Epithelial cell of proximal tubule (primary cell): Measurements from ENCODE around the gene ZBTB7A. TPM values are rescaled to one million over a fixed set of nuclear protein-coding genes. Genes with fewer than 3 reads are reported as not detected.

Source experiments
- DNase-seq: peaks from one replicate; pipeline ENCODE4 v3.0.0-alpha.2; 2011; ENCODE audit warnings: low read depth
- H3K4me3 ChIP-seq: 2 replicates; pipeline ENCODE4 v1.5.1; 2011; ENCODE audit warnings: low read depth, mild to moderate bottlenecking, low read length
- CTCF ChIP-seq: conservative IDR thresholded peaks from 2 replicates; pipeline ENCODE4 v1.5.1; 2012; ENCODE audit warnings: low read depth, mild to moderate bottlenecking, low read length
- total RNA-seq: library from RNA; depleted of rRNA; stranded (reverse); fragments of >200 nt; gene quantifications from 2 replicates; pipeline ENCODE4 v1.2.3, GENCODE V29; 2015

ZBTB7A gene
- total RNA-seq, 1 donor from 2014 or later: 22.1 TPM

GRCh38 chr19:4099041-4099764 is 32.5 kb upstream of the ZBTB7A start:
- TF ChIP-seq CTCF: no peak
- H3K4me3 ChIP-seq: no peak overlapping the region
- no peak for DNase-seq

- no peak for DNase-seq
- TF ChIP-seq CTCF: no peak
- H3K4me3 ChIP-seq: no peak overlapping the region
These were observed 31.8 kb upstream of the ZBTB7A start for GRCh38 chr19:4098493-4098892.

DNA sequence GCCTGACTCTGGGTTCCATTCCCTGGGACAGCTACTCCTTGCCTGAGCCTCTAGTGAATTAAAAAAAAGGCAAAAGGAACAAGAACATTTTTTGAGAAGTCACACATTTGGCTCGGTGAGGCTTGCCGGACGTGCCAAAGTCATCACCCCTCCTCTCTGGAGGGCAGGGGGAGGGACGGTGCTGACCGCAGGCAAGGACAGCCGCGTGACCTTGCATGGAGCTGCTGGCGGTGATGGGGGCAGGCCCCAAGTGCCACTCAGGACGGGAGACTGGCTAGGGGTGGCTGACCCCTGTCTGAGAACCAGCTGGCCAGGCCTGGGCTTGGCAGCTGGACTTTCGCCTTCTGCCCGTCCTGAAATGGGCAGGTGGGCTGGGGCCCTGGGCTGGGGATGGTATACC is 30.8 kb upstream of the ZBTB7A start:
- TF ChIP-seq CTCF: no peak
- DNase-seq: no peak

GRCh38 chr19:4096049-4096892 is 29.6 kb upstream of the ZBTB7A start:
- no peak for TF ChIP-seq CTCF
- H3K4me3 ChIP-seq: no peak overlapping the region
- no peak for DNase-seq

More for the DNA sequence above, 30.8 kb upstream of the ZBTB7A start:
- H3K4me3 ChIP-seq: no peak overlapping the region

DNA sequence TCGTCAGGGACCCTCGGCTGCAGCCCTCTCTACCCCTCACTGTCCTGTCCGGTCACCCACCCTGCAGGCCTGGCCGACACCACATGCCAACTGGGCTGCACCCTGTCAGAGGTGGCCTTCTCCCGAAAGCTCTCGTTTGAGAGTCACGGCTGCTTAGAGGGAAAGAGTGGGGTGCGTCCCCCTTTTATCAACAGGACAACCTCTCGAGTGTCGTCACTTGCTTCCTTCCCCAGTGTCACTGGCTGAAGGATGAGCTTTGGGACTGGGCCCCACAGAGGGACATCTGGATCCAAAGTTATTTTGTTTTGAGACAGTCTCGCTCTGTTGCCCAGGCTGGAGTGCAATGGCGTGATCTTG is 28.8 kb upstream of the ZBTB7A start:
- no peak for TF ChIP-seq CTCF
- no peak overlapping the region for H3K4me3 ChIP-seq
- no peak for DNase-seq

- DNase-seq: no peak
- H3K4me3 ChIP-seq: no peak overlapping the region
- no peak for TF ChIP-seq CTCF
These were observed 28.2 kb upstream of the ZBTB7A start for GRCh38 chr19:4094761-4095487.
